Osteoblast (primary cell): ENCODE results near the gene ZBTB8OS. TPM values are rescaled to one million over a fixed set of nuclear protein-coding genes. Genes with fewer than 3 reads are reported as not detected.
"Not testable (repeated sequence)": the region's sequence is repeated elsewhere in the genome, so short reads cannot be mapped to it uniquely, and the experiment has no call there.

Experiments used
- DNase-seq: peaks from one replicate; pipeline ENCODE4 v3.0.0; 2011; ENCODE audit warnings: low spot score, mixed read lengths; ENCODE audit not compliant: insufficient read length; ENCODE audit errors: missing footprints
- H2AFZ ChIP-seq: 2 replicates; pipeline ENCODE4 v1.6.0; 2011; ENCODE audit warnings: mild to moderate bottlenecking, low read length
- H3K27ac ChIP-seq: 2 replicates; pipeline ENCODE4 v1.5.1; 2011; ENCODE audit warnings: mild to moderate bottlenecking, low read depth, low read length, moderate library complexity
- H3K27me3 ChIP-seq: 2 replicates; pipeline ENCODE4 v1.6.0; 2012; ENCODE audit warnings: mild to moderate bottlenecking, control low read depth, inconsistent platforms, low read length, moderate library complexity; ENCODE audit not compliant: insufficient read depth
- H3K36me3 ChIP-seq: 2 replicates; pipeline ENCODE4 v1.5.1; 2011; ENCODE audit warnings: mild to moderate bottlenecking, low read length, control low read depth, moderate library complexity; ENCODE audit not compliant: insufficient read depth
- H3K4me1 ChIP-seq: 2 replicates; pipeline ENCODE4 v1.5.1; 2011; ENCODE audit warnings: mild to moderate bottlenecking, low read length, control low read depth, moderate library complexity; ENCODE audit not compliant: insufficient read depth
- H3K4me2 ChIP-seq: 2 replicates; pipeline ENCODE4 v1.6.0; 2011; ENCODE audit warnings: mild to moderate bottlenecking, low read length; ENCODE audit not compliant: insufficient read depth
- H3K4me3 ChIP-seq: fragments of 200-600 bp; sonication (generic); 3 replicates; pipeline ENCODE4 v1.5.1; 2012; ENCODE audit warnings: mild to moderate bottlenecking, low read length, inconsistent platforms; ENCODE audit not compliant: insufficient read depth
- H3K79me2 ChIP-seq: 2 replicates; pipeline ENCODE4 v1.6.0; 2012; ENCODE audit warnings: mild to moderate bottlenecking, low read length, control low read depth, inconsistent platforms; ENCODE audit not compliant: insufficient read depth
- H3K9me3 ChIP-seq: 2 replicates; pipeline ENCODE4 v1.5.1; 2011; ENCODE audit warnings: low read depth, low read length, control low read depth
- H4K20me1 ChIP-seq: 2 replicates; pipeline ENCODE4 v1.6.0; 2012; ENCODE audit warnings: mild to moderate bottlenecking, low read length, control low read depth; ENCODE audit not compliant: insufficient read depth
- total RNA-seq: library from RNA; depleted of rRNA; stranded (reverse); fragments of >200 nt; gene quantifications from 2 replicates; pipeline ENCODE4 v1.2.3, GENCODE V29; 2012
- TF ChIP-seq, protein P1 (sequence below): IDR thresholded peaks from 2 replicates; pipeline ENCODE4 v1.5.1; 2011; ENCODE audit warnings: mild to moderate bottlenecking, low read depth, low read length, moderate library complexity; ENCODE audit errors: extremely low read depth

Gene ZBTB8OS
- total RNA-seq, 1 donor, result 37.3 TPM

DNA sequence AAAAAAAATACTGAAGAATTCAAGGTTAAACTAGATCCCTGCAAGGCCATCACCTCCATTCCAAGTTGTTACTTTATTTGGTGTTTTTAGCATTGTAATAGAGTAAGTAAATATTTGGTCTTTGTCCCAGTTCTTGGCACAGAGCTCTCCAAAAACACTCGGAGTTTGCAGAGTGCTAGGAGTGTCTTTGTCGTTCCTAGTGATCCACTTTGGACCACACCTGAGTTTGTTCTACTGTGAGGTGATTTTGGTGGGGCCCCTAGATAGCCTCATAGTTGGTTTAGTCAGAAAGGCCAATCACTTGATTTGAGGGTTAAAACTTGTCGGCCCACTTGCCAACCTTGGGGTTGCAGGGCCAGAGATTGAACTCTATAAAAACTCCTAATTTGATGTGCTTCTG lies 26.6 kb upstream of the ZBTB8OS start:
- Histone ChIP-seq H3K36me3 (peaks cover 68% of the 10 kb centered on the region), H2AFZ (no peak overlapping the region), H4K20me1 (no peaks in the 10 kb centered on the region), H3K4me1 (no peaks in the 10 kb centered on the region), H3K9me3 (no peaks in the 10 kb centered on the region), H3K27me3 (no peaks in the 10 kb centered on the region), H3K27ac (no peak overlapping the region), H3K79me2 (peaks cover 2% of the 10 kb centered on the region), H3K4me2 (no peak overlapping the region), H3K4me3 (no peak overlapping the region)
- DNase-seq, result no peak
- TF ChIP-seq, protein P1, sequence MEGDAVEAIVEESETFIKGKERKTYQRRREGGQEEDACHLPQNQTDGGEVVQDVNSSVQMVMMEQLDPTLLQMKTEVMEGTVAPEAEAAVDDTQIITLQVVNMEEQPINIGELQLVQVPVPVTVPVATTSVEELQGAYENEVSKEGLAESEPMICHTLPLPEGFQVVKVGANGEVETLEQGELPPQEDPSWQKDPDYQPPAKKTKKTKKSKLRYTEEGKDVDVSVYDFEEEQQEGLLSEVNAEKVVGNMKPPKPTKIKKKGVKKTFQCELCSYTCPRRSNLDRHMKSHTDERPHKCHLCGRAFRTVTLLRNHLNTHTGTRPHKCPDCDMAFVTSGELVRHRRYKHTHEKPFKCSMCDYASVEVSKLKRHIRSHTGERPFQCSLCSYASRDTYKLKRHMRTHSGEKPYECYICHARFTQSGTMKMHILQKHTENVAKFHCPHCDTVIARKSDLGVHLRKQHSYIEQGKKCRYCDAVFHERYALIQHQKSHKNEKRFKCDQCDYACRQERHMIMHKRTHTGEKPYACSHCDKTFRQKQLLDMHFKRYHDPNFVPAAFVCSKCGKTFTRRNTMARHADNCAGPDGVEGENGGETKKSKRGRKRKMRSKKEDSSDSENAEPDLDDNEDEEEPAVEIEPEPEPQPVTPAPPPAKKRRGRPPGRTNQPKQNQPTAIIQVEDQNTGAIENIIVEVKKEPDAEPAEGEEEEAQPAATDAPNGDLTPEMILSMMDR, result no peak

GRCh38 chr1:32668716-32669115 lies 18.4 kb upstream of the ZBTB8OS start:
- H4K20me1 ChIP-seq, H3K4me2 ChIP-seq, H3K4me1 ChIP-seq, H3K27me3 ChIP-seq, H3K27ac ChIP-seq, H2AFZ ChIP-seq, H3K4me3 ChIP-seq, DNase-seq, H3K9me3 ChIP-seq: not testable (repeated sequence)
- H3K36me3 ChIP-seq, result peaks cover 73% of the 10 kb centered on the region
- peaks cover 17% of the 10 kb centered on the region for H3K79me2 ChIP-seq

- Histone ChIP-seq H3K4me1 (no peaks in the 10 kb centered on the region), H3K36me3 (peaks cover 67% of the 10 kb centered on the region), H2AFZ (no peak overlapping the region), H3K27ac (no peak overlapping the region), H3K4me2 (no peak overlapping the region), H3K9me3 (no peaks in the 10 kb centered on the region), H3K79me2 (peaks cover 16% of the 10 kb centered on the region), H4K20me1 (no peaks in the 10 kb centered on the region), H3K4me3 (no peak overlapping the region), H3K27me3 (no peaks in the 10 kb centered on the region)
- DNase-seq, result no peak
- TF ChIP-seq, protein P1, result no peak
Observed at GRCh38 chr1:32666901-32667566, 16.7 kb upstream of the ZBTB8OS start.

DNA sequence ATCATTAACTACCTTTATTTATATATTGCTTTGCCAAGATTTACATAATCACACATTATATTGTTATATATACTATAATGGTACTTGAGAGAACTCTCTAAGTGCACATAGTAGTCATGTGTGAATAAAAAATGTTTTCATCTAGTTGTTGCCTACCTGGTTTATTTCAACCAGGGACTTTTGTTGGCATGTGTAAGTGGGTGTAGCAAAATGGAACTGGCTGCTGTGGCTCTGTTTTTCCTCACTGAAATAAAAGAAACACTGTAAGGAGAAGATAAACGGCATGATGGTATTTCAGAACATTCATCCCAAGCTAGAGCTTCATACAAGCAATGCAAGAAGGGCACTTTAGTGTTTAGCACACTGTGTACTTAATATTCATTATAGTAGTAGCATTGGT lies 15.6 kb upstream of the ZBTB8OS start:
- Histone ChIP-seq H3K4me3 (no peak overlapping the region), H3K9me3 (no peaks in the 10 kb centered on the region), H2AFZ (no peak overlapping the region), H4K20me1 (peaks cover 2% of the 10 kb centered on the region), H3K4me2 (no peak overlapping the region), H3K79me2 (peaks cover 17% of the 10 kb centered on the region), H3K27ac (no peak overlapping the region), H3K36me3 (peaks cover 65% of the 10 kb centered on the region), H3K27me3 (no peaks in the 10 kb centered on the region), H3K4me1 (no peaks in the 10 kb centered on the region)
- DNase-seq, result no peak
- TF ChIP-seq, protein P1, result no peak
